A549 treated with AZD9567 at 1 μM for 4 hours (cell line): ENCODE data around the gene CDK16. TPM values are rescaled to one million over a fixed set of nuclear protein-coding genes. Genes with fewer than 3 reads are reported as not detected.

Source experiments
- total RNA-seq: library from RNA; stranded (reverse); fragments of 200-300 nt; extraction: Qiagen RNA extraction; gene quantifications from 5 replicates; pipeline ENCODE4 v1.2.3, GENCODE V29; 2022; ENCODE audit not compliant: insufficient read depth

The CDK16 gene
- total RNA-seq = 100 to 115 TPM (median 109 TPM) in 5 replicates

DNA sequence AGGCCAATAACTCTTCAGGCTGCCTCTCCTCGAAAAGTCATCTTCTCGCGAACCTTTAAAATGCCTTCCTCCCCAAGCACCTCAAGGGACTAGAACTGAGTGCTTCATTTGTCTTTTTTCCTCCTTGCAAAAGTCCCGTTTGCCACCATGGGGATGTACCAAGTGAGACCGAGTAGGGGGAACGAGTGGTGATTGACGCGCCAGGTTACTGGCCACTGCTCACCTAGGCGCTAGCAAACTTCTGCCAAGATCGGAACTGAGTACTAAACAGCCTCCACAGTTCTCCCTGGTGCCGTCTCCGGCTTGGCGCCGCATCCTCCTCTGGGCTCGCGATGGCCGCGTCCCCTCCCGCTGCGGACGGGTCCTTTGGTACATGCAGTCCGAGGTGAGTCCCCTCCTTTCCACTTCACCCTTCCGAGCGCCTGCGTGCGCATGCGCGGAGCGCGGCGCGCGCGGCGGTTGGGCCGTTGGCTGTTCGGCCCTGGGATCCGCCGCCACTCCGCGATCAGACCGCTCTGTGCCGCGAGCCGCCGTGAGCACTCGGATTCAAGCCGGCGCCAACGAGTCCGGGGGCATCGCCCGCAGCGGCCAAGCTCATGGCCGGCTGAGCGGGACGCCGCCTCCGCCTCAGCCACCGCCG, at the start of gene CDK16:
CDK16 (plus strand) TSS at position 402 of the 640 bp plus-strand sequence. CDS start 4,877 bp downstream, outside the sequence.

DNA sequence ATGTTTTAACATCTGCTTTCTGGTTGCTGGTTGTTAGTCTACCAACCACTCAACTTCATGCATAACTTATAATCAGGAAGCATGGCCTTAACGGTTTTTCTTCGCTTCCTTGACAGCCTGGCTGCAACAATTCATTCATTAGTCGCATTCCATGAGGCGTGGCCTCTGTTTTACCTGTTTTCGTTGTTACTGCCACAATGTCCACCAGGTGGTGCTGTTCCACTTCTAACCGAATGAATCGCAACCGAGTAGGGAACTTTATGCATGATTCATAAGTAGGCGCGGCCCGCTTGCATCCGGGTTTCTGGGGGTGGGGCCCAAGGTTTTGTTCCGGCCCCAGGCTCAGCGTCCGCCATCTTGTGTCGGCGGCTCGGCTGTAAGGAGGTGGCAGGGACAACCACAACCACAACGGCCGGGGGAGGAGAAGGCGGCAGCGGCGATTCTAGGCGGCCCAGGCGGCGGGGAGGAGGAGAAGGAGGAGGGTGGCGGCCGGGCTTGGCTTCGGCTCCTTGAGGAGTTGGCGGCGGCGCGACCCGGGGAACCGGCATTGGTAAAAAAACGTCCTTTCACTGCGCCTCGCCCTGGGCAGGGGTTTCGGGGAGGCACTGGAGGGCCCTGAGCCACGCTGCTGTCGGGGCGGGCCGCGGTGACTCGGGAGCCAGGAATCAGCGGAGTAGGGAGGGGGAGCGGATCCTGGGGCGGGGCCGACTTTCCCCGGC, 24.8 kb upstream of the CDK16 start, which contains the start of gene UBA1:
UBA1 (plus strand) TSS at position 355 of the 719 bp plus-strand sequence. CDS start 4,974 bp downstream, outside the sequence.

DNA sequence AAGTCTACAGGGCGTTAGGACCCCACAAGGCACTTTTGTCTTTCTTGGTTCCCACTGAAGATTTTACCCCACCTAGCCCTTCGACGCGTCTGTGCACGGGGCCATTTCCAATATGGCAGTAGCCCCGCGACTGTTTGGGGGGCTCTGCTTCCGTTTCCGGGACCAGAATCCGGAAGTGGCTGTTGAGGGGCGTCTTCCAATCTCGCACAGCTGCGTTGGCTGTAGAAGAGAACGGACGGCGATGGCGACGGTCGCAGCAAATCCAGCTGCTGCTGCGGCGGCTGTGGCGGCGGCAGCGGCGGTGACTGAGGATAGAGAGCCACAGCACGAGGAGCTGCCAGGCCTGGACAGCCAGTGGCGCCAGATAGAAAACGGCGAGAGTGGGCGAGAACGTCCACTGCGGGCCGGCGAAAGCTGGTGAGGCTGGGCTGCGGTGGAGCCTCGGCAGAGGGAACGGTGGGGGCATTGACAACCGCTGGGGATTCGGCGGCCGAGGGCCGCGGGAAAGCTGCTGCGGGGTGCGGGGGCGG, 14.4 kb downstream of the CDK16 start, which contains the start of gene USP11:
USP11 (plus strand) TSS at position 207 of the 530 bp plus-strand sequence; CDS start at position 242, 35 bp downstream.

Other genes starting within 250 kb of the CDK16 start
- gene RGN, start 140.2 kb upstream of the CDK16 start, total RNA-seq = 0.10 to 0.13 TPM in 2 of 5 replicates, not detected in the others
- 127 to 186 TPM (median 171 TPM) in 5 replicates for gene NDUFB11, start 74.0 kb upstream of the CDK16 start, total RNA-seq
- 31.6 to 47.1 TPM (median 44.3 TPM) in 5 replicates for gene RBM10, start 73.5 kb upstream of the CDK16 start, total RNA-seq
- 168 to 201 TPM (median 197 TPM) in 5 replicates for gene UBA1, start 24.9 kb upstream of the CDK16 start, total RNA-seq
- gene USP11, start 14.3 kb downstream of the CDK16 start, total RNA-seq = 48.6 to 60.9 TPM (median 57.8 TPM) in 5 replicates
- gene ZNF157, start 151.9 kb downstream of the CDK16 start, total RNA-seq = not detected in 5 replicates